Measurements from ENCODE around the gene DST.
"Not testable (repeated sequence)": the region's sequence is repeated elsewhere in the genome, so short reads cannot be mapped to it uniquely, and the experiment has no call there.

DST gene

GRCh38 chr6:56514395-56514794, 128.3 kb downstream of the DST start:
- no peak for DNase-seq

GRCh38 chr6:56513631-56514030, 129.1 kb downstream of the DST start:
- DNase-seq = no peak

DNA sequence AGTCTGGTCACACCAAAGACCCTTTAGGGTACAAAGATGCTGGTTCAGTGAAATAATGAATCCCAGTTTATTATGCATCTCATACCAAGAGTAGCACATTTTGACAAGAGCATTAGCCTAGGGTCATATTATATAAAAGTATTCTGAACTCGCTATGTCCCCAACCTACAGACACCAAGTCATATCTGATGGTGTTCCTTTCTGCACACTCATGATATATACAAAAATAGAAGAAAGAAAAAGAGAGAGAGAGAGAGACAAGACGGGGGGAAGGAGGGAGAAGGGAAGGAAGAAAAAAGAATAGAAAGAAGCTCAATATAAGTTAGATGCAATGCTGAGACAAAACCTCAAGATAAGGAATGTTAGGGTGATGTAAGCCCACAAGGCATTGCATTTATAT, 131.1 kb downstream of the DST start:
- DNase-seq = no peak

- DNase-seq = no peak
Observed at GRCh38 chr6:56510984-56511531, 131.6 kb downstream of the DST start.

DNA sequence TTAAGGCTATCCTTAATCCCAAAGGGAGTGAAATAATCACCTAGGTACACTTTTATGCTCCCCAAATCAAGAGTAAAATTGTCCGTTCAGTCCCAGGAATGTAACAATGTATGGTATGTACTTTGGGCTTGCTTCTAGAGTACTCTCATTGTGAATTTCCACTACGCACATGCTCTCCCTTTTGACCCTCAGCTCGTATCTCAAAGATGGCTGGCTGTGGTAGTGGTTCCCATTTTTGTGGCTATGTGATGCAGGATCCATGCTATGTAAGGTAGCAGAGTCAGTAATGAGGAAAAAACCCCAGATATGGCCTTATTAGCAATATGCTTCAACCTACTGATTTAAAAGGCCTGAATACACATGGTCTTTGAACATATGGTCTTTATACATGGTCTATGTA, 133.7 kb downstream of the DST start:
- DNase-seq = no peak

- no peak for DNase-seq
Observed at GRCh38 chr6:56507517-56507916, 135.2 kb downstream of the DST start.

- no peak for DNase-seq
Observed at GRCh38 chr6:56505512-56506260, 137.0 kb downstream of the DST start.

GRCh38 chr6:56501993-56502392, 140.7 kb downstream of the DST start:
- DNase-seq = no peak

DNA sequence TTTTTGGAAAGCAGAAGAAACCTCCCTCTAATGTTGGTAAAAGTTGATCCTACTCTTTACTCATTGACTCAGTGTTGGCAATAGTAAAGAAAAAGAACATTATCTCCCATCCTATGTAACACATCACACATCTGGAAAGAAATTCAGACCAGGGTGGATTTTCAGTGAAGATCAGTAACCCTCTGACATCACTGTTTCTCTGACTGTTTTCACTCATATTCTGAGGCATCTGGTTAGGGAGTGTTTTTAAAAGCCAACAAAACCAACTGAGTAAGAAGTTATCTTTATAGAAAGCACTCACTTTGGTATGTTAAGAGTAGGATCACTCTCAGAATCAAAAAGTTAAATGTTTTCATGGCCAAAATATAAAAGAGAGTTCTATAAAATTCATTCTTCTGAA, 143.6 kb downstream of the DST start:
- no peak for DNase-seq

DNA sequence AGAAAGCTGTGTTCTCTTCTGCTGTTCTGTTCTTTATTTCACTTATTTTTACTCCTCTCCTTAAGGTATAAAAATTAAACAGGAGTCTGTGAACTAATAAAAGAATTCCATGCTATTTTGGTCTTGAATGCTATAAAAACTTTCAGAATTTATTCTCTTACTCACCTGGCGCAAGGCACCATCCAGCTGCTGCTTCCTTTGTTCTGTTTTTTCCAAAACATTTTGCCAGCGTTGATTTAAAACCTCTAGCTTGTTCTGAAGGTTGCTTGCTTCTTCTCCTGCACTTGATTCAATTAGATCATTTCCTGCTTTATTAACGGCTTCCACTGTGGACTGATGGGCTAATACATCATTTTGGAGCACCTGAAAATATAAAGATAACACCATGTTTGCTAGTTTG, 145.0 kb downstream of the DST start:
- no peak for DNase-seq

- no peak for DNase-seq
Observed at GRCh38 chr6:56497240-56497639, 145.4 kb downstream of the DST start.

- not testable (repeated sequence) for DNase-seq
Observed at GRCh38 chr6:56496650-56497049, 146.0 kb downstream of the DST start.

GRCh38 chr6:56495654-56496053, 147.0 kb downstream of the DST start:
- no peak for DNase-seq

GRCh38 chr6:56491606-56492328, 150.9 kb downstream of the DST start:
- DNase-seq = no peak

DNA sequence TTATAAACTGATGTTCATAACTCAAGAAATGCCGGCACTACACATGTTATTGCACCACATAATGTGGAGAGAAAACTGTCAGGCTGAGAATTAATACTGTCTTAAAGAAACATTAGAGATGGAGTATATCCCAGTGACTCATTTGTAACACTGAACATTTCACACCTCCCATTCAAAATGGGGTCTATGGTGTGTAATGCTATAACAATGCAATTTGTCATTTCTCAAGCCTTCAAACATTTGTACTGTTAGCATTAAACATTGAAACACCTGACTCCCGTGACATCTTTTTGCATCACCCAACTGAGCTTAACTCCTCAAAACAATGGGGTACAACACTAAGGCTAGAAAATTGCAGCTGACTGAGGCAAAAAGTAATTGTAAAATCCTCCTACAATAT, 151.7 kb downstream of the DST start:
- DNase-seq = no peak

DNA sequence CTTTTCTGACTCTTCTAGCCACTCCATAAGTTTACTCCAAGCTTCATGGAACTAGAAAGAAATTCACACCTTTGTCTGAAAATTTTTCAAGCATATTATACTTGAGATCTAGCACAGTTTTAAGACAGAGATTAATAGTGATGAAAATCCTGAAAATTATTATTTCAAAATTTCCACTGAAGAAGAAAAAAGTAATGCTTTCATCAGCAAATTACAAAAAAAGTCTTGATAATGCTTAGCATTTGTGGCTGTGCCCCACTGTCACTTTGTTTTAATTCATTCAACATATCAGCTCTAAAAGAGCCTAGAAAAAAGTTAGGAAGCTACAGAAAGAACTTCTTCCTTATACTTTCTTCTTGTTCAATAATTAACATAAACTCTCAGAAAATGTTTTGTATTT, 153.1 kb downstream of the DST start:
- DNase-seq = no peak

DNA sequence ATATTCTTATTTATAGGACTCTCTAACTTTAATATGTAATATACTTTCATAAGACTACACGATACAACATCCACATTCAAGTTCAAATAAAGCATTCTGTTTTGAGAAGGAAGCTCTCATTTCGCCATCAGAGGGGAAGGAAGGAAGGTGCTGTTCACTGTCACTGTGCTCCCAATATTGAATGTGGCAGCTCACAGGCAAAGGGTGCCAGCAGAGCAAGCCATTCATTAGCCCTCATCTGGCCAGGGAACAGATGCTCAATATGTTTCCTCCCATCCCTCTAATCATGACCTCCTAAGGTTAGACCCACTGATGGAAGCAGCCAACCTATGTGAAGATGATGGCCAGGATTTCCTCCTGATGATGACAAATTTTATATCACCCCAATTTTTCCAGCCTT, 154.4 kb downstream of the DST start:
- no peak for DNase-seq

- no peak for DNase-seq
Observed at GRCh38 chr6:56486681-56487080, 156.0 kb downstream of the DST start.

- DNase-seq = no peak
Observed at GRCh38 chr6:56484669-56485068, 158.0 kb downstream of the DST start.

DNA sequence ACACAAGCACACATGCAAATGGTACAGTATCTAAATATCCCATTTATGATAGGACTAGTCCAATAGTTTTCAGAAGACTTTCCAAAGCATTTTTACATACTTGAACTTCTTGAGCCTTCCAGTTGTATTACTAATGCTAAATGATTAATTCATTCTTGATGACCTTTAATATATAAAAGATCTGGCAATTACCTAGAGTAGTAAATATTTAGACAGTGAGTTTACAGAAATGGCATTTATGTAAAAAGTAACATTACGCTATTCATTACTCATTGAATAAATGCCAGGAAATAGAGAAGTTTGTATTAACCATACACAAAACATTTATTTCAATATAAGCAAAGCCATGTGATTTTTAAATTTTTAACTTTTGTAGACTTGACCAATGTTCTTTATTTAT, 158.8 kb downstream of the DST start:
- no peak for DNase-seq

- no peak for DNase-seq
Observed at GRCh38 chr6:56482525-56482924, 160.2 kb downstream of the DST start.

DNA sequence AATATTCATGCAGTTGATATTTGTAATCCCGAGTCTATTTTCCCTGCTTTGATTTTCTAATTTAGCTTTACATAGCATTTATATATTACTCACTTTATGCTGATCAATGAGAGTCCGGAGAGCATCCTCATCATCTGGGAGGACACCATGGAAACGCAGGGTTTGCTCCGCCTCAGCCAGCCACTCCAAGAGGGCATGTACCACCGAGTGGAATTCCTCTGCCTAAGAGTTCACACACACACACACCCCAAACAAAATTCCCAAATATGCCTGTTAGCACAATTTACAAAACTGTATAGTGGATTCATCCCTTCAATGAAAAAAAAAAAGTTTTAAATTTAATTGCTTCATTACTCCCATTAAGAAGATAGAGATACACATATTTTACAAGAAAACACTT, 160.7 kb downstream of the DST start:
- DNase-seq = no peak

DNA sequence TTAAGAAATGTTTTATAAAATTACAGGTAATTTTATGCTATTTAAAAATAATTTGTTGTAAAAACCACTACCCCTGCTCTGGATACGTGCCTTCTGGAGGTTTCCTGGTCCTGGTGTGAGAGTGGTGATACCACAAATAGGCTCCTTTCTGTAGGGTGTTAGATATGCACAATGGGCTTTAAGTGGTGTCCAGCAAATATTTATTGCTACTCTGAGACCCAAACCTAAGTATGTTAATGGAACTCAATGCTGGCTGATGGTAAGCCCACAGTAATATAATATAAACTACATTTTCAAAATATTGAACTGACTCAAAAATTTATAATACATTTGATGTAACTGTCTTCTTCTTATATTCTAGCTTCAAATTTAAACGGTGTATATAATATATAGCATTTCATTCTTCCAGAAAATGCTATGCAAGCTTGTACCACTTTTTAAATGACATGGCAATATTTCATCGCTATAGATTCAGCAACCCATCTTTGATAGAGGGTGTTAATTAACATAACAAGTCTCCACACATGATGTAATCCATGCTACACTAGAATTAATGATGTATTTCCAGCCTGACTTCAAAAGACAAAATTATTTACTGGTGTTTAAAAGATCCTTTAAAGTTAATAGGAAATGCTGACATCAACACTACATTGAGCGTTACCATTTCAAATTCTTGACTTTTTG, 161.9 kb downstream of the DST start:
- DNase-seq = no peak

DNA sequence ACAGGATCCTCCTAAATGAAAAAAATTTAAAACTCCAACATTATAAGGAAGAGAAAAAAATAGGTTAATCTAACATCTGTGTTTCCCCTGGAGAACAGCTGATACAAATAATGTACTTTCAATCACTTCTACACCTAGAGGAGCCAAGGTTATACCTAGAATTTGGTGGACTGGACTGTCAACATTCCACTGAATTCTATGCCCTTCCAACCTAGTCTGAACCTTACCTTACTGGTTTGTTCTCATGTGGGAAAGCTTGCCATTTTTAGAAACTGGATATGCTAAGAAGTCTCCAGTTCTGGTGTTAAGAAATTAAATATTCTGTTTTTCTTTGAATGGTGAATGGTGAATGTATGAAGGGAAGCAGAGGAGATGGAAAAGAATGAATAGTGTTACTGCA, 162.4 kb downstream of the DST start:
- DNase-seq = no peak
